Kasumi-1 (cell line): ENCODE data around the gene RGMA.
"Not testable (repeated sequence)": the region's sequence is repeated elsewhere in the genome, so short reads cannot be mapped to it uniquely, and the experiment has no call there.

Experiments used
- DNase-seq, 2 experiments: peaks; one replicate each; lab custom pipeline; 2025; lab: John Stamatoyannopoulos, UW

RGMA gene

GRCh38 chr15:93066834-93067648 lies 22.0 kb downstream of the RGMA start:
- no peak for DNase-seq

GRCh38 chr15:93066224-93066681 lies 22.8 kb downstream of the RGMA start:
- DNase-seq = no peak

- DNase-seq = no peak
These were observed 23.4 kb downstream of the RGMA start for GRCh38 chr15:93065641-93066045.

GRCh38 chr15:93063796-93064690 lies 25.0 kb downstream of the RGMA start:
- no peak for DNase-seq

GRCh38 chr15:93063262-93063671 lies 25.7 kb downstream of the RGMA start:
- no peak for DNase-seq

- not testable (repeated sequence) for DNase-seq
These were observed 26.3 kb downstream of the RGMA start for GRCh38 chr15:93062628-93063261.

- DNase-seq = no peak
These were observed 28.4 kb downstream of the RGMA start for GRCh38 chr15:93060336-93061248.

- DNase-seq = no peak
These were observed 29.6 kb downstream of the RGMA start for GRCh38 chr15:93059442-93059841.

- DNase-seq = no peak
These were observed 30.0 kb downstream of the RGMA start for GRCh38 chr15:93058904-93059427.

- DNase-seq = no peak
These were observed 30.9 kb downstream of the RGMA start for GRCh38 chr15:93058128-93058527.

GRCh38 chr15:93057618-93058017 lies 31.4 kb downstream of the RGMA start:
- no peak for DNase-seq

GRCh38 chr15:93056836-93057235 lies 32.2 kb downstream of the RGMA start:
- no peak for DNase-seq

GRCh38 chr15:93055211-93055610 lies 33.8 kb downstream of the RGMA start:
- DNase-seq = no peak

GRCh38 chr15:93052090-93052879 lies 36.7 kb downstream of the RGMA start:
- DNase-seq = peak in 1 of 2 experiments; percentile 37

- no peak for DNase-seq
These were observed 37.5 kb downstream of the RGMA start for GRCh38 chr15:93051236-93052089.

- no peak for DNase-seq
These were observed 38.4 kb downstream of the RGMA start for GRCh38 chr15:93050648-93051047.

- DNase-seq = no peak
These were observed 39.0 kb downstream of the RGMA start for GRCh38 chr15:93049914-93050578.

- no peak for DNase-seq
These were observed 39.8 kb downstream of the RGMA start for GRCh38 chr15:93049233-93049632.

- peak in 1 of 2 experiments; percentile 7 for DNase-seq
These were observed 40.3 kb downstream of the RGMA start for GRCh38 chr15:93048759-93049161.
